Transverse colon (tissue), 4 donors: ENCODE data around the gene PACS1. TPM values are rescaled to one million over a fixed set of nuclear protein-coding genes. Genes with fewer than 3 reads are reported as not detected.
A peak's percentile ranks its signal among the peaks of the same experiment; 100 is the strongest.

Source experiments
- DNase-seq: peaks from one replicate; pipeline ENCODE4 v3.0.0-alpha.2; 2019
- H3K27ac ChIP-seq, 4 donors: fragments of 200-600 bp; sonication (generic); 2 replicates each; pipeline ENCODE4 v1.5.1; 2016 to 2018; ENCODE audit warnings: inconsistent platforms in 4 of 4
- H3K27me3 ChIP-seq: fragments of 200-600 bp; sonication (generic); 2 replicates; pipeline ENCODE4 v1.5.1; 2017; ENCODE audit warnings: inconsistent platforms
- H3K36me3 ChIP-seq, 4 donors: fragments of 200-600 bp; sonication (generic); 2 replicates each; pipeline ENCODE4 v1.5.1; 2017 to 2019; ENCODE audit warnings: inconsistent platforms in 4 of 4
- H3K4me1 ChIP-seq, 4 donors: fragments of 200-600 bp; sonication (generic); 2 replicates each; pipeline ENCODE4 v1.5.1; 2017 to 2020; ENCODE audit warnings: inconsistent platforms in 4 of 4
- H3K4me3 ChIP-seq, 4 donors: fragments of 200-600 bp; sonication (generic); 1 replicate in 1 of 4; 2 replicates in 3 of 4; pipeline versions ENCODE4 v1.5.1 to v1.6.1; 2017 to 2019; ENCODE audit warnings: inconsistent platforms in 4 of 4
- H3K9me3 ChIP-seq, 2 donors: fragments of 200-600 bp; sonication (generic); 2 replicates each; pipeline ENCODE4 v1.5.1; 2017 to 2019; ENCODE audit warnings: inconsistent platforms in 2 of 2
- EP300 ChIP-seq: sonication (generic); formaldehyde crosslinking; IDR thresholded peaks from one replicate; pipeline ENCODE4 v1.6.1; 2017; ENCODE audit warnings: antibody characterized with exemption, low read depth
- POLR2A ChIP-seq: fragments of 450-650 bp; IDR thresholded peaks from one replicate; pipeline ENCODE4 v1.6.1; 2016; ENCODE audit warnings: antibody characterized with exemption, mild to moderate bottlenecking, moderate library complexity
- POLR2AphosphoS5 ChIP-seq, 3 donors: sonication (generic); formaldehyde crosslinking; IDR thresholded peaks; one replicate each; pipeline ENCODE4 v1.6.1; 2016; ENCODE audit warnings: antibody characterized with exemption in 3 of 3
- WGBS, 2 donors: methylation state at CpG; one replicate each; pipeline ENCODE4 v1.1.5; 2018; ENCODE audit warnings: low coverage in 1 of 2; 5-methylcytosine and 5-hydroxymethylcytosine counted together
- in situ Hi-C, 4 donors: fragments of 200-750 bp; cut with MboI; loops; one replicate each; pipeline versions ENCODE4 v1.15.0 to v1.15.1; 2017; ENCODE audit warnings: low sequenced_read_pairs in 3 of 4, low pct_ligation_motif_present in 1 of 4, low pct_unique_long_range_greater_than_20kb in 1 of 4
- intact Hi-C: fragments of 100-400 bp; cut with DNase I; formaldehyde crosslinking; loops from one replicate; pipeline ENCODE4 v1.15.1; 2023; ENCODE audit warnings: low total_unique reads
- total RNA-seq, 4 donors: library from RNA; depleted of rRNA; stranded (reverse); fragments of >200 nt; gene quantifications; one replicate each; pipeline ENCODE4 v1.1.0, GENCODE V29; 2016
- TF ChIP-seq, protein P1 (sequence below), 5 experiments: fragments of 200-600 bp in 3 of 5; fragments of 450-650 bp in 2 of 5; sonication (generic) in 3 of 5; IDR thresholded peaks; 1 replicate in 2 of 5; 2 replicates in 3 of 5; pipeline ENCODE4 v1.5.1; 2016 to 2017; ENCODE audit warnings: antibody characterized with exemption in 5 of 5, inconsistent platforms in 3 of 5, mild to moderate bottlenecking in 2 of 5, moderate library complexity in 1 of 5

Gene PACS1
- total RNA-seq, 4 donors from 2014 or later, result 9.8 to 52.0 (median 27.2) TPM

GRCh38 chr11:66051766-66052663, 18.1 kb upstream of the PACS1 start, which contains the start of gene SF3B2:
Gene SF3B2 (plus strand): TSS chr11:66052364. CDS start chr11:66052385, 21 bp downstream.
- peak within 1 kb of the TSS; percentile 88 to 94 (median 93) for H3K27ac ChIP-seq
- peaks cover 18% of the 10 kb centered on the region for H3K27me3 ChIP-seq
- in situ Hi-C loops (no loop called here), intact Hi-C loops (no loop called here)
- H3K9me3 ChIP-seq, result no peaks in the 10 kb centered on the region
- H3K36me3 ChIP-seq, result peaks cover 0 to 28% (median 11%) of the 10 kb centered on the region in 4 donors
- DNase-seq, result peak; percentile 98
- H3K4me3 ChIP-seq, result peak within 1 kb of the TSS; percentile 66 to 99 (median 80)
- 0 to 1% methylated on average over 5 to 39 of the region's 84 CpGs for WGBS, 2 donors
- peak; percentile 71 to 80 (median 79) for TF ChIP-seq POLR2AphosphoS5 (IDR thresholded peaks at IDR 0.05)
- peak; percentile 77 for TF ChIP-seq POLR2A
- TF ChIP-seq EP300, result no peak
- H3K4me1 ChIP-seq, result peaks cover 5 to 32% (median 18%) of the 10 kb centered on the region in 4 donors

- H3K9me3 ChIP-seq, result no peaks in the 10 kb centered on the region
- in situ Hi-C loops (no loop called here), intact Hi-C loops (no loop called here)
- peaks cover 5 to 32% (median 18%) of the 10 kb centered on the region in 4 donors for H3K4me1 ChIP-seq
- H3K27me3 ChIP-seq, result peaks cover 18% of the 10 kb centered on the region
- H3K36me3 ChIP-seq, result peaks cover 0 to 34% (median 14%) of the 10 kb centered on the region in 4 donors
- DNase-seq, result no peak
- H3K4me3 ChIP-seq, result peak overlapping the region; percentile 66 to 99 (median 80)
- WGBS, 2 donors, result 3% methylated on average over 17 of the region's 17 CpGs; no CpG with 5 or more reads in 1 of the 2 donors
- peak overlapping the region; percentile 88 to 94 (median 93) for H3K27ac ChIP-seq
- TF ChIP-seq, protein P1, sequence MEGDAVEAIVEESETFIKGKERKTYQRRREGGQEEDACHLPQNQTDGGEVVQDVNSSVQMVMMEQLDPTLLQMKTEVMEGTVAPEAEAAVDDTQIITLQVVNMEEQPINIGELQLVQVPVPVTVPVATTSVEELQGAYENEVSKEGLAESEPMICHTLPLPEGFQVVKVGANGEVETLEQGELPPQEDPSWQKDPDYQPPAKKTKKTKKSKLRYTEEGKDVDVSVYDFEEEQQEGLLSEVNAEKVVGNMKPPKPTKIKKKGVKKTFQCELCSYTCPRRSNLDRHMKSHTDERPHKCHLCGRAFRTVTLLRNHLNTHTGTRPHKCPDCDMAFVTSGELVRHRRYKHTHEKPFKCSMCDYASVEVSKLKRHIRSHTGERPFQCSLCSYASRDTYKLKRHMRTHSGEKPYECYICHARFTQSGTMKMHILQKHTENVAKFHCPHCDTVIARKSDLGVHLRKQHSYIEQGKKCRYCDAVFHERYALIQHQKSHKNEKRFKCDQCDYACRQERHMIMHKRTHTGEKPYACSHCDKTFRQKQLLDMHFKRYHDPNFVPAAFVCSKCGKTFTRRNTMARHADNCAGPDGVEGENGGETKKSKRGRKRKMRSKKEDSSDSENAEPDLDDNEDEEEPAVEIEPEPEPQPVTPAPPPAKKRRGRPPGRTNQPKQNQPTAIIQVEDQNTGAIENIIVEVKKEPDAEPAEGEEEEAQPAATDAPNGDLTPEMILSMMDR (IDR thresholded peaks at IDR 0.05), result no peak
- TF ChIP-seq POLR2A (no peak), EP300 (no peak), POLR2AphosphoS5 (IDR thresholded peaks at IDR 0.05) (no peak)
Measured at GRCh38 chr11:66052664-66052982, 17.4 kb upstream of the PACS1 start.

DNA sequence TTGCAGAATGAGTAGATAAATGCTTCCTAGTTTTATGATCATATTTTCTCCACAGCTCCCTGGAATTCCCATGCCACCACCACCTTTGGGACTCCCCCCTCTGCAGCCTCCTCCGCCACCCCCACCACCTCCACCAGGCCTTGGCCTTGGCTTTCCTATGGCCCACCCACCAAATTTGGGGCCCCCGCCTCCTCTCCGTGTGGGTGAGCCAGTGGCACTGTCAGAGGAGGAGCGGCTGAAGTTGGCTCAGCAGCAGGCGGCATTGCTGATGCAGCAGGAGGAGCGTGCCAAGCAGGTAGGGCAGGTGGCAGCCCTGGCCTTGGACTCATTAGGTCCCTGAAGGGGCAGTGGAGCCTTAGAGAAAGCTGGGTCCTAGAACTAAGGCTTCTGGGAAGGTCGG, 15.1 kb upstream of the PACS1 start:
- in situ Hi-C loops, result no loop called here
- Histone ChIP-seq H3K27me3 (no peaks in the 10 kb centered on the region), H3K4me1 (peaks cover 5 to 29% (median 18%) of the 10 kb centered on the region in 4 donors), H3K36me3 (peaks cover 0 to 57% (median 26%) of the 10 kb centered on the region in 4 donors), H3K4me3 (no peak overlapping the region), H3K9me3 (no peaks in the 10 kb centered on the region), H3K27ac (no peak overlapping the region)
- TF ChIP-seq POLR2AphosphoS5 (IDR thresholded peaks at IDR 0.05) (no peak), EP300 (no peak), POLR2A (no peak)
- TF ChIP-seq, protein P1 (IDR thresholded peaks at IDR 0.05), result no peak
- 80 to 97% methylated on average over 1 to 7 of the region's 7 CpGs for WGBS, 2 donors
- intact Hi-C loops, result no loop called here
- DNase-seq, result no peak

GRCh38 chr11:66056501-66056900, 13.6 kb upstream of the PACS1 start:
- Histone ChIP-seq H3K9me3 (no peaks in the 10 kb centered on the region), H3K27me3 (no peaks in the 10 kb centered on the region), H3K4me3 (no peak overlapping the region), H3K27ac (no peak overlapping the region), H3K4me1 (peaks cover 5 to 18% (median 12%) of the 10 kb centered on the region in 4 donors), H3K36me3 (peaks cover 0 to 71% (median 34%) of the 10 kb centered on the region in 4 donors)
- WGBS, 2 donors, result 72% methylated on average over 7 of the region's 7 CpGs; no CpG with 5 or more reads in 1 of the 2 donors
- TF ChIP-seq POLR2AphosphoS5 (IDR thresholded peaks at IDR 0.05), result no peak
- TF ChIP-seq, protein P1 (IDR thresholded peaks at IDR 0.05), result no peak
- TF ChIP-seq POLR2A, result no peak
- no peak for TF ChIP-seq EP300
- intact Hi-C loops (no loop called here), in situ Hi-C loops (no loop called here)
- no peak for DNase-seq
